Lower lobe of right lung (tissue), 2 donors: ENCODE data around the gene TP53I11. TPM values are rescaled to one million over a fixed set of nuclear protein-coding genes. Genes with fewer than 3 reads are reported as not detected.

Source experiments
- ATAC-seq, 2 donors: fragments of 200-7000 bp; cut with Tn5 transposase; one replicate each; pipeline ENCODE4 v1.9.1; 2020 to 2022; ENCODE audit warnings: mild to moderate bottlenecking in 2 of 2, moderate library complexity in 2 of 2
- DNase-seq: peaks from one replicate; pipeline ENCODE4 v3.0.0-alpha.2; 2020
- H3K27ac ChIP-seq: fragments of 200-600 bp; one replicate; pipeline ENCODE4 v1.8.0; 2022
- H3K27me3 ChIP-seq: fragments of 200-600 bp; one replicate; pipeline ENCODE4 v1.8.0; 2022; ENCODE audit warnings: low read depth
- H3K36me3 ChIP-seq: fragments of 200-600 bp; one replicate; pipeline ENCODE4 v1.8.0; 2022; ENCODE audit warnings: mild to moderate bottlenecking
- H3K4me1 ChIP-seq: fragments of 200-600 bp; one replicate; pipeline ENCODE4 v1.8.0; 2022
- H3K4me3 ChIP-seq: fragments of 200-600 bp; one replicate; pipeline ENCODE4 v1.8.0; 2022; ENCODE audit warnings: mild to moderate bottlenecking
- H3K9me3 ChIP-seq: fragments of 200-600 bp; one replicate; pipeline ENCODE4 v1.8.0; 2022
- CTCF ChIP-seq: fragments of 200-600 bp; IDR thresholded peaks from one replicate; pipeline ENCODE4 v1.8.0; 2022; ENCODE audit warnings: antibody characterized with exemption, mild to moderate bottlenecking
- intact Hi-C: fragments of 100-400 bp; cut with DNase I; formaldehyde crosslinking; loops from one replicate; pipeline ENCODE4 v1.11.0; 2022
- total RNA-seq: library from RNA; stranded (reverse); fragmentation: NEBNext Ultra II Directional; extraction: Animal tissue kit (Norgen Biotek cat#: 25700); gene quantifications from one replicate; pipeline ENCODE4 v1.2.1, GENCODE V29; 2021
- donor health status: DM: no; HTN: yes; CAD: no; lungs with severe emphysema.

The TP53I11 gene
- total RNA-seq, 1 donor from 2014 or later, result 103 TPM

DNA sequence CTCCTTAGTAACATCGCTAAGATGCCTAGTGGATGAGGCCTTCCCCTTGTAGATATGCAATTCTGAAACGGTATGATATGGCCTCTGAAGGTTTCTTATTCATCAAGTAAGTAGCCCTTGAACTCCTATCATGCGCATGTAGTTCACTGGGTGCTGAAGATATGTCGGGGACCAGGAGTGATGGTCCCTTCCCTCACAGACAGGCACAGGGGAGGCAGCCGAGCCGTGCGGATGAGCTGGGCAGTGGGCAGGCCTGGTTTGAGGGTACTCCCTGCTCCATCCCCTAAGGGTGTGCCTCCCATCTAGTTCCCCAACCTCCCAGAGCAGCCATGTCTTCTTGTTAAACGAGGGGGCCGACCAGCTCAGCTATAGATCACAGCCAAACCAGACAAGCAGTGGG is 40.1 kb downstream of the TP53I11 start:
- no peak for DNase-seq
- no peaks in the 10 kb centered on the region for H3K36me3 ChIP-seq
- H3K27ac ChIP-seq, result no peak overlapping the region
- peaks cover 17% of the 10 kb centered on the region for H3K4me1 ChIP-seq
- no peak for ATAC-seq
- intact Hi-C loops, result no loop called here
- no peaks in the 10 kb centered on the region for H3K9me3 ChIP-seq
- H3K4me3 ChIP-seq, result no peak overlapping the region
- TF ChIP-seq CTCF, result no peak
- H3K27me3 ChIP-seq, result peaks cover 2% of the 10 kb centered on the region

DNA sequence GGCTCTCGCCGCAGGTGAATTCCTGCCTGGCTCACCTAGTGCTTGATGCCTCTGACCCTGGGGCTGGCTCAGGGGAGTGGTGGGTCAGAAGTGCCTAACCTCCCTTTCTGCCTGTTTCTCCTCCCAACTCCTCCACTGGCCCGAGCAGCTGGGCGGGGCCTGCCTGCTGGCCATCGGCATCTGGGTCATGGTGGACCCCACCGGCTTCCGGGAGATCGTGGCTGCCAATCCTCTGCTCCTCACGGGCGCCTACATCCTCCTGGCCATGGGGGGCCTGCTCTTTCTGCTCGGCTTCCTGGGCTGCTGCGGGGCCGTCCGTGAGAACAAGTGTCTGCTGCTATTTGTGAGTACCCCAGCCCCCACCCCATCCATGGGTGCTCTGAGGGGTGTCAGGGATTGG is 41.1 kb downstream of the TP53I11 start:
- no peaks in the 10 kb centered on the region for H3K9me3 ChIP-seq
- H3K27me3 ChIP-seq, result no peaks in the 10 kb centered on the region
- H3K4me3 ChIP-seq, result no peak overlapping the region
- intact Hi-C loops, result loop anchor here (10.0 kb wide), 1 partner anchor 285 kb away; no protein-coding TSS in a partner anchor
- no peak for TF ChIP-seq CTCF
- H3K27ac ChIP-seq, result no peak overlapping the region
- ATAC-seq (no peak), DNase-seq (no peak)
- no peaks in the 10 kb centered on the region for H3K36me3 ChIP-seq
- H3K4me1 ChIP-seq, result peaks cover 15% of the 10 kb centered on the region

DNA sequence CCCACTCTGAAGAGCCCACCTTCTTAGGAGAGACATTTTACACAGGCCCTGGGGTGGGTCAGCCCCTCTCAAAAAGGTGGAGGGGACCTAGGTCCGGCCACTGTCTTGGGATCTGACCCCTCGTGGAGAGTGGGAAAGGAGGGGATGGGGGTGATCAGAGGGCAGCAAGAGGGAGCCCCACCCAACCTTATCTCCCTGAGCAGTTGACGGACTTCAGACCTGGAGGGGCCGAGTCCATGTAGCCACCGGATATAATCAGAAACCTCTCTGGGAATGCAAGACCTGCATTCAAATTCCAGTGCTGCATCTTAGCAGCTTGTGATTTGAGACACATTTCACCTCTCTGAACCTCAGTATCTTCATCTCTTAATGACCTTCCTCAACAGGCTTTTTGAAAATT is 44.0 kb downstream of the TP53I11 start:
- no peak overlapping the region for H3K4me3 ChIP-seq
- intact Hi-C loops, result loop anchor here (10.0 kb wide), 1 partner anchor 282 kb away; no protein-coding TSS in a partner anchor
- ATAC-seq, result no peak
- H3K27me3 ChIP-seq, result no peaks in the 10 kb centered on the region
- no peak for DNase-seq
- H3K9me3 ChIP-seq, result no peaks in the 10 kb centered on the region
- H3K27ac ChIP-seq, result no peak overlapping the region
- TF ChIP-seq CTCF, result no peak
- H3K36me3 ChIP-seq, result no peaks in the 10 kb centered on the region
- H3K4me1 ChIP-seq, result peaks cover 11% of the 10 kb centered on the region

DNA sequence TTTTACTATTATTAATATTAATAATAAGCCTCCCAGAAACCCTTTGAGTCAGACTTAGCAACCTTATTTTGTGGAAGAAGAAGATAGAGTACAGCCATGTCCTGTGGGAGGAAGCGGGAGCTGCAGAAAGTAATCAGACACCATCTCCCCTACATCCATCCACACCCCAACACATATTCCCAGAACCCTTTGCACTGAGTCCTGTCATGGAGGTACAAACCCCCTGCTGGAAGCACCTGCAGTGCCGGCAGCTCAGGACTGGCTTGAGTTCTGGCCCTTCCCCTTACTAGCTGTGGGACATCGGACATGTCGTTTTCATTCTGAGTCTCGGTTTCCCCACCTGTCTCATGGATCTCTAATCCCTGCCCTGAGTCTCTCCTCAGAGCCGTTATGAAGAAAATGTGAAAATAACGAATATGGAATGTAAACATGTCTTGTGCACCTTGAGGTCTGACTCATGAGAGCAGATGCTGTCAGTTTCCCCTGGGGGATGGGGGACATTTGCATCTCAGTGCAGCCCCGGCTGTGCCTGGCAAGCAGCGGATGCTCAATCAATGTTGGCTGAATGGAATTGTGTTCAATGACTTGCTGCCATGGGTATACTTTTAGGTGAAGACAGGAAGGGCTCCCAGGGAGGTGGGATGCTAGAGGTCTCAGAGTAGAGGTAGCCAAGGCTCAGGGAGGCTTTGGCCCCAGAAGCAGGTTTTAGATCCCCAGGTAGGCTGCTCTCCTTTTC is 45.4 kb downstream of the TP53I11 start:
- no peak for DNase-seq
- H3K27me3 ChIP-seq, result no peaks in the 10 kb centered on the region
- ATAC-seq, result no peak
- intact Hi-C loops, result loop anchor here (10.0 kb wide), 1 partner anchor 280 kb away; no protein-coding TSS in a partner anchor
- no peaks in the 10 kb centered on the region for H3K9me3 ChIP-seq
- H3K27ac ChIP-seq, result no peak overlapping the region
- no peaks in the 10 kb centered on the region for H3K4me1 ChIP-seq
- H3K36me3 ChIP-seq, result no peaks in the 10 kb centered on the region
- no peak overlapping the region for H3K4me3 ChIP-seq
- no peak for TF ChIP-seq CTCF

- no peak overlapping the region for H3K4me3 ChIP-seq
- no peaks in the 10 kb centered on the region for H3K9me3 ChIP-seq
- H3K27ac ChIP-seq, result no peak overlapping the region
- DNase-seq, result no peak
- no peak for ATAC-seq
- no peaks in the 10 kb centered on the region for H3K4me1 ChIP-seq
- TF ChIP-seq CTCF, result no peak
- H3K27me3 ChIP-seq, result no peaks in the 10 kb centered on the region
- H3K36me3 ChIP-seq, result no peaks in the 10 kb centered on the region
- intact Hi-C loops, result loop anchor here (10.0 kb wide), 1 partner anchor 280 kb away; no protein-coding TSS in a partner anchor
Measured at GRCh38 chr11:44904261-44905020, 46.2 kb downstream of the TP53I11 start.
